ENCODE measurements around the gene ALG2. TPM values are rescaled to one million over a fixed set of nuclear protein-coding genes. Genes with fewer than 3 reads are reported as not detected.

Gene ALG2
- total and polyA plus RNA-seq, 9 of the 15 experiments (the other 6 are each of a cell fraction or from before 2014, with no cell fraction given): 4.9 to 41.9 (median 20.2) TPM

- TF ChIP-seq PHF8 (IDR thresholded peaks at IDR 0.05; ENCODE audit: borderline replicate concordance, low read length): no peak
Observed at GRCh38 chr9:99187311-99187710, 34.4 kb downstream of the ALG2 start (continued).

- DNase-seq (ENCODE audit: extremely low read depth in 1 of 4, low spot score in 3 of 4): no peak
- TF ChIP-seq RNF219 (CRISPR knock-in tag; IDR thresholded peaks at IDR 0.05) (no peak), SMARCC2 (IDR thresholded peaks at IDR 0.05; ENCODE audit: low read depth) (no peak), ZNF23 (CRISPR knock-in tag; IDR thresholded peaks at IDR 0.05) (no peak), ERF (CRISPR knock-in tag; IDR thresholded peaks at IDR 0.05) (no peak), HMBOX1 (IDR thresholded peaks at IDR 0.05) (no peak), RBM15 (IDR thresholded peaks at IDR 0.05; ENCODE audit: insufficient read depth, low read length) (no peak), ZNF655 (CRISPR knock-in tag; IDR thresholded peaks at IDR 0.05) (no peak), XRCC4 (IDR thresholded peaks at IDR 0.05; ENCODE audit: extremely low read depth, insufficient read depth, insufficient read length) (no peak), GTF2E2 (tag; IDR thresholded peaks at IDR 0.05) (no peak), CREB3 (tag; conservative IDR thresholded peaks at IDR 0.05; ENCODE audit: low read depth) (no peak), ZNF644 (tag; IDR thresholded peaks at IDR 0.05; ENCODE audit: low read depth) (no peak), POLR2A (conservative IDR thresholded peaks at IDR 0.05) (no peak), ZBTB26 (CRISPR knock-in tag; IDR thresholded peaks at IDR 0.05) (no peak), PHB (CRISPR knock-in tag; IDR thresholded peaks at IDR 0.05) (no peak)
Observed at GRCh38 chr9:99185934-99186333, 35.8 kb downstream of the ALG2 start.

More at GRCh38 chr9:99185934-99186333, 35.8 kb downstream of the ALG2 start:
- no peak overlapping the region for H3K27ac ChIP-seq (ENCODE audit: extremely low read depth, low read depth, low read length)
- no peak for FAIRE-seq
- ChIA-PET CTCF (ENCODE audit: low intra/inter-chr PET ratio) (no interaction called here), POLR2A (interaction anchor here (0.6 to 0.9 kb wide), 2 partner anchors 9 to 14 kb away, joined by 3 read pairs; no protein-coding TSS in a partner anchor)
- in situ Hi-C loops (cut with MboI): loop anchor here (10.0 kb wide), 2 partner anchors 829 to 1029 kb away; no protein-coding TSS in a partner anchor
- no TSS peak for BruUV-seq (replicated peaks)
- intact Hi-C loops (cut with micrococcal nuclease): loop anchor here (2.0 to 10.0 kb wide), 7 partner anchors 79 to 799 kb away; no protein-coding TSS in a partner anchor
- H3K79me2 ChIP-seq (ENCODE audit: control insufficient read depth, insufficient read depth, low read length): no peaks in the 10 kb centered on the region
- ATAC-seq: no peak
- no peak overlapping the region for H3K4me3 ChIP-seq
- H3K27me3 ChIP-seq (ENCODE audit: control insufficient read depth in 2 of 2, insufficient read depth in 2 of 2, low read length in 2 of 2): peaks cover 27 to 47% of the 10 kb centered on the region in 2 experiments; a peak in 4 of 5 replicates
- no peaks in the 10 kb centered on the region for H3K36me3 ChIP-seq (ENCODE audit: control insufficient read depth, insufficient read depth, low read length)
- no peak overlapping the region for H3K9ac ChIP-seq (ENCODE audit: insufficient read depth in 1 of 2, low read depth in 2 of 2, low read length in 2 of 2)
- H2AFZ ChIP-seq (ENCODE audit: low read depth, low read length): no peak overlapping the region
- 0% methylated on average over 5 of the region's 5 CpGs for WGBS (ENCODE audit: insufficient coverage, low coverage, missing lambda C conversion rate)
- no peaks in the 10 kb centered on the region for H4K20me1 ChIP-seq (replicated peaks; ENCODE audit: control insufficient read depth, insufficient read depth, low read length)
- no peaks in the 10 kb centered on the region for H3K9me3 ChIP-seq (replicated peaks; ENCODE audit: control insufficient read depth, insufficient read depth, low read depth, low read length)
- H3K4me1 ChIP-seq (replicated peaks in 1 of 2; ENCODE audit: control insufficient read depth in 2 of 2, insufficient read depth in 2 of 2, low read length in 2 of 2): peaks cover 2 to 5% of the 10 kb centered on the region in 2 experiments; a peak in 3 of 5 replicates
- no peak overlapping the region for H3K4me2 ChIP-seq (ENCODE audit: insufficient read depth, low read length)
- H3K9me1 ChIP-seq (ENCODE audit: control insufficient read depth, insufficient read depth, low read length): no peaks in the 10 kb centered on the region
